Epithelial cell of esophagus (primary cell): ENCODE measurements around the gene ACAD11.
"Not testable (repeated sequence)": the region's sequence is repeated elsewhere in the genome, so short reads cannot be mapped to it uniquely, and the experiment has no call there.

Experiments
- DNase-seq: peaks from one replicate; pipeline ENCODE4 v3.0.0; 2010; ENCODE audit warnings: low read depth
- H3K4me3 ChIP-seq: 2 replicates; pipeline ENCODE4 v1.5.1; 2011; ENCODE audit warnings: mild to moderate bottlenecking, low read length, control low read depth
- TF ChIP-seq, protein P1 (sequence below): IDR thresholded peaks from 2 replicates; pipeline ENCODE4 v1.5.1; 2011; ENCODE audit warnings: low read depth, mild to moderate bottlenecking, low read length, control low read depth, inconsistent platforms; ENCODE audit not compliant: insufficient read depth; ENCODE audit errors: missing control alignments

Gene ACAD11

DNA sequence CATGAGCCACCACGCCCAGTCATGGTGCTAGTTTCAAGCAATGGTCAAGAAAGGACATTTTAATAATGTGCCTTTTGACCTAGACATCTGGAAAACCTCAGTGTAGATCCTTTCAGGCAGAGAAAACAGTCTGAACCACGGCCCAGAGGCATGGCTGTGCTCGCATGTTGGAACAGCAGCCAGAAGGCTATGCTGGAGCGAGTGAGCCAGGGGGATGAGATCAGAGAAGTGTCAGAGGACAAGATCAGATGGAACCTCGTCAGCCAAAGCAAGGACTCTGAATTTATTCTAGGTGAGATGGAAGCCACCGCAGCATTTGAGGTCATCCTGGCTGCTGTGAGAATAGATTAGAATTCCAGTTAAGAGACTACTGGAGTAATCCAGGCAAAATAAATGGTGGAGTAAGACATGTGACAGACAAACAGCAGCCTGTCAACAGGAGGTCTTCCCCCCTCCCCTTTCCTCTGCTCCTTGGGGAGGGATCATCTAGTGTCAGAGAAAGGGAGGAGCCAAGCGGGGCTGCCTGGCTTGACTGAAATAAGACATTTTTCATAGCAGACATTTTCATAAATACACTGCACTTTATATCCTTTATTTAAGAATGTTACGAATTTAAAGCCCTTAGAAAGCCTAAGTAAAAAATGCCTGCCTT is 103.0 kb downstream of the ACAD11 start:
- DNase-seq = no peak
- H3K4me3 ChIP-seq = no peak overlapping the region
- TF ChIP-seq, protein P1, sequence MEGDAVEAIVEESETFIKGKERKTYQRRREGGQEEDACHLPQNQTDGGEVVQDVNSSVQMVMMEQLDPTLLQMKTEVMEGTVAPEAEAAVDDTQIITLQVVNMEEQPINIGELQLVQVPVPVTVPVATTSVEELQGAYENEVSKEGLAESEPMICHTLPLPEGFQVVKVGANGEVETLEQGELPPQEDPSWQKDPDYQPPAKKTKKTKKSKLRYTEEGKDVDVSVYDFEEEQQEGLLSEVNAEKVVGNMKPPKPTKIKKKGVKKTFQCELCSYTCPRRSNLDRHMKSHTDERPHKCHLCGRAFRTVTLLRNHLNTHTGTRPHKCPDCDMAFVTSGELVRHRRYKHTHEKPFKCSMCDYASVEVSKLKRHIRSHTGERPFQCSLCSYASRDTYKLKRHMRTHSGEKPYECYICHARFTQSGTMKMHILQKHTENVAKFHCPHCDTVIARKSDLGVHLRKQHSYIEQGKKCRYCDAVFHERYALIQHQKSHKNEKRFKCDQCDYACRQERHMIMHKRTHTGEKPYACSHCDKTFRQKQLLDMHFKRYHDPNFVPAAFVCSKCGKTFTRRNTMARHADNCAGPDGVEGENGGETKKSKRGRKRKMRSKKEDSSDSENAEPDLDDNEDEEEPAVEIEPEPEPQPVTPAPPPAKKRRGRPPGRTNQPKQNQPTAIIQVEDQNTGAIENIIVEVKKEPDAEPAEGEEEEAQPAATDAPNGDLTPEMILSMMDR = no peak

DNA sequence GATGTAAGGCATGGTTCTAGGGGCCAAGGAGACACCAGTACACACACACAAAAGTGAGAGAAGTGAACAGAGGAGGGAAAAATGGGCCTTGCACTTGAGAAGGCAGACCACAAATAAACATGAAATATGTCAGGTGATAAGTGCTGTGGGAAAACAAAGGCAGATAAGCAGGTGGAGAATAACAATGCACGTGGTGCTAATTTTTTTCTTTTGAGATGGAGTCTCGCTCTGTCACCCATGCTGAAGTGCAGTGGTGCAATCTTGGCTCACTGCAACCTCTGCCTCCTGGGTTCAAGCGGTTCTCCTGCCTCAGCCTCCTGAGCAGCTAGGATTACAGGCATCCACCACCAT is 103.6 kb downstream of the ACAD11 start:
- not testable (repeated sequence) for H3K4me3 ChIP-seq, DNase-seq

DNA sequence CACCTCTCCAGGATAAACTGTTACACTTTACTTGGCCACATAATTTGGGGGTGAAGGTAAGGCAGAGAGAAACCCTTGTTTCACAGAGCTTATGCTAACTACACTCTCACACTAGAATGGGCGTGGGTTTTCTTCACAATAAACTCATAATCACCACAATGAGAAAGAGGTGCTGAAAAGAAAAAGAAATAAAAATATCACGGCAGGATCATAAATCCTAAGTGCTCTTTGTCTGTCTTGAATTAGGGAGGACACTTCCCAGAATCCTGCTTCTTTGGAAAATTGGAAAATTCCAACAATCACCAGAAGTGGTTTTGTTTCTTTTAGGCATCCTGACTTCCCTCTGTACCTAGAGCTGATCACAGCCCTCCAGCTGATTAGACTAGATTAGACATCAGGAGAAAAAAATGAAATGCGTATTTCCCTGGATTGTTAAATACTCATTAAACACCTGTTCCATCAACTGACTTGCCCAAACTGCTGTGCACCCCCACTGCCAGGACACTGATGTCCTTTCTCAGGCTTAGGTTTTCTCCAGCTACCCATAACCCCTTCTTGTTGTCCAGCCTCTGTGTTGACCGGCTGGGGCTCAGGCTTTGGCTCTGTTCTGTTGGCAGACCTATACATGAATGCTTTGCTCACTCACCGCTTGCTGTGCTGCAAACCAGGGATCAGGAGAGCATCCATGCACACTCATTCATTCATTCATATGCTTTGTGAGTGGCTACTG is 104.1 kb downstream of the ACAD11 start:
- no peak overlapping the region for H3K4me3 ChIP-seq
- TF ChIP-seq, protein P1 = no peak
- DNase-seq = no peak

DNA sequence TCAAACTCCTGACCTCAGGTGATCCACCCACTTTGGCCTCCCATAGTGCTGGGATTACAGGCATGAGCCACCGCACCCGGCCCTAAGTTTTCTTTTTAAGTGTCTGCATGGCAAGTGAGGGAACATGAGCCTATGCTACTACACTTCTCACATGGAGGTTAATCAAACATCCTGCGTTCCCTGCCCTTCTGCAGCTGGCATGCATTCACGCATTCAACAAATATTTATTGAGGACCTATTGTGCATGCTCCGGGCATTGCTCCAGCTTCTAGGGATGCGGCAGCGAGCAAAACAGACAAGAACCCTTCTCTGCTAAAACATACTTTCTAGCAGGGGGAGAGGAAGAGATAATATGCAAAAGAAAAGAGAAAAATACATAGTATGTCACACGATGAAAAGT is 105.2 kb downstream of the ACAD11 start:
- H3K4me3 ChIP-seq = no peak overlapping the region
- no peak for DNase-seq
- TF ChIP-seq, protein P1 = no peak

DNA sequence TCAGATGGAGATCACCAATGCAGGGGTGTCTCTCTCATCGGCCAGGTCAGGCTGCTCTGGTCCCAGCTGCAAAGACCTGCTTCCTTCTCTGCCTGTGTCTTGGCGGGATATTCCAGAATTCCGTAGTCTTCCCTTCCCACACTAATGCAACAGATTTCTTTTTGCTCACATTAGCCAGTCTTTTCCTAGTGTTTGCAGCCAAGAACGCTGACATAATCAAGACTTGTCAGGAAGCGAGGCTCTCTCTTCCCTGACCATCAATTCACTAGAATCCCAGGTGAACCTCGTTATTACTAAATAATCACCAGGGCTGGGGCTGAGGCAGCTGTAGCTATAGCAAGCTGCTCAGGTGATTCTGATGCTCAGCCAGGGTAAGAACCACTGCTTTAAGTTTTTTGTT is 105.8 kb downstream of the ACAD11 start:
- TF ChIP-seq, protein P1 = no peak
- DNase-seq = no peak
- no peak overlapping the region for H3K4me3 ChIP-seq

DNA sequence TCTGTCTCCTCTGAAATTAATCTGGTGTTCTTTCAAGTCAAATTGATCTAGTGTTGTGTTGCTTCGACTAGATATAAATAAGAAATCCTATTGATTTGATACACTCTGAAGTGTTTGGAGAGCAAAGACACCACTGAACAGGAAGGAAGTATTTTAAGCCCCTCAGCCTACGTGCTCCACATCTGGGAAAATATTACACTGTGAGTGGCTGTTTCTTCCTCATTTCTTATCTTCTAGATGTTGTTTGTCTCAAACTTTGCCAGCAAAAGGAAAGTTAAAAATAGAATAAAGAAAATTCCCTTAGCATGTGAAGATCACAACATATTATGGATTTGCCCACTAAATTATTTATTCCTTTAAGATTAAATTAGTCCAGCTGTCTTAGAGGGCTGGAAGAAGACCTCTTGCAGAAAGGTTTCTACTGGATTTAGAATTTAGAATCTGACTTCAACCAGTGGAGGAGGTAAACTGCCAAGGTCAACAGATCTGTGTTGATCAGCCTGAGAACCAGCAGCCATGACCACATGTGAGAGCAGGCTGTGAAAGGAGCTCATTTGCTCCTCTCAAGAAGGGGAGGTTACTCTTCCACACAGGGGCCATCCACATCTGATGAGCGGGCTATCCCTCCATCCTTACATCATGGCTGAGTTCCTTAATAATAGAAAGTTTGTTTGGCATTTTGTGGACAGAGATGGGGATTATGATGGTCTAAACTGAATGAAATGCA is 108.9 kb downstream of the ACAD11 start:
- TF ChIP-seq, protein P1 = no peak
- DNase-seq = no peak
- H3K4me3 ChIP-seq = no peak overlapping the region

DNA sequence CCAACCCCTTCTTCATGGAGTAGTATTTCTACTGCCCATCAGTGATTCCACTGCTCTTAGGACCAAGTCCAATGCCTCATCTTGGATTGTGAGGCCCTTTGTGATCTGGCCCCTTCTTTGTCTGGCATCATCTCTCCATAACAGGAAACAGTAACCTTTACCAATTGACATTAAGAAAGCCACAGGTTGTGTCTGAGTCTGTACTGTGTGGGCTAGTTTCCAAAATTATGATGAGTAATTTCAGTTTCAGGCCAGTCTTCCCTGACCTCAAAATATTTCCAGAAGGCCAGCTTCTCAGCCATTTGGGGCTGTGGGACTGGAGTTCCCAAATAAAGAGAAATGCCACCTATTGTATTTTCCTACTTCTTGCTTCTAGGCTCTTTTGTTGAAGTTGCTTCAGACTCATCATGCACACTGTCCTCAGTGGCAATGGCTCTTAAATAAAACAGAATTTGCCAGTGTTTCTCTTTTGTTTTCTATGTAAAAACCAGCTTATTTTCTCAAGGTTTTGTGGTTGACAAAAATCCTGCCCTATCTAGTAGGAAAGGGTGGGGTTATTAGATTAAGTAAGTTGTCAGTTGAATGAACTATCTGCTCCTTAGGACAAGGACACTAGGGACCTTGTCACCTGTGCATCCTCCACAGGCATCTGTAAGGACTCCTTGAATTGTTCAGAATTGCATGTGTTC is 109.6 kb downstream of the ACAD11 start:
- TF ChIP-seq, protein P1 = no peak
- H3K4me3 ChIP-seq = no peak overlapping the region
- DNase-seq = peak; percentile 45
